Measurements from ENCODE around the gene CDK8.

- no peak for TF ChIP-seq CTCF (IDR thresholded peaks at IDR 0.05; ENCODE audit: low read depth, low read length, poor library complexity, severe bottlenecking)
- TF ChIP-seq EZH2phosphoT487 (IDR thresholded peaks at IDR 0.05; ENCODE audit: borderline replicate concordance, low read length), result no peak
Measured at GRCh38 chr13:26262156-26262555, 8.2 kb downstream of the CDK8 start.
